Neural cell (in vitro differentiated cells): Measurements from ENCODE around the gene DOCK9. TPM values are rescaled to one million over a fixed set of nuclear protein-coding genes. Genes with fewer than 3 reads are reported as not detected.

Experiments
- H2AFZ ChIP-seq: fragments of 200-600, 300-800 bp; sonication (generic), shearing (Covaris generic); 2 replicates; pipeline ENCODE4 v1.6.0; 2014; ENCODE audit warnings: low read depth, mild to moderate bottlenecking, antibody characterized with exemption, low read length, moderate library complexity
- H3F3A ChIP-seq: fragments of 200-600 bp; shearing (Covaris generic); 2 replicates; pipeline ENCODE4 v1.6.1; 2016; ENCODE audit warnings: mild to moderate bottlenecking, moderate library complexity, mixed read lengths, antibody characterized with exemption, low read length; ENCODE audit not compliant: insufficient read depth, poor library complexity, severe bottlenecking
- H3K27ac ChIP-seq: fragments of 200-600, 300-800 bp; sonication (generic), shearing (Covaris generic); 2 replicates; pipeline ENCODE4 v1.5.1; 2014; ENCODE audit warnings: mild to moderate bottlenecking, low read length, moderate library complexity
- H3K27me3 ChIP-seq: fragments of 300-800, 200-600 bp; sonication (generic), shearing (Covaris generic); 2 replicates; pipeline ENCODE4 v1.6.0; 2014; ENCODE audit warnings: mild to moderate bottlenecking, low read depth, low read length, moderate library complexity; ENCODE audit not compliant: insufficient read depth
- H3K36me3 ChIP-seq: fragments of 300-800, 200-600 bp; sonication (generic), shearing (Covaris generic); 2 replicates; pipeline ENCODE4 v1.5.1; 2014; ENCODE audit warnings: mild to moderate bottlenecking, antibody characterized with exemption, low read length, moderate library complexity; ENCODE audit not compliant: insufficient read depth
- H3K4me2 ChIP-seq: fragments of 300-800, 200-600 bp; sonication (generic), shearing (Covaris generic); 2 replicates; pipeline ENCODE4 v1.6.0; 2014; ENCODE audit warnings: mild to moderate bottlenecking, low read length
- H3K4me3 ChIP-seq: fragments of 300-800, 200-600 bp; sonication (generic), shearing (Covaris generic); 2 replicates; pipeline ENCODE4 v1.5.1; 2014; ENCODE audit warnings: mild to moderate bottlenecking, low read length, moderate library complexity
- H3K79me2 ChIP-seq: fragments of 200-600 bp; shearing (Covaris generic); replicated peaks from 2 replicates; pipeline ENCODE4 v1.6.0; 2014; ENCODE audit warnings: mild to moderate bottlenecking, low read length, moderate library complexity; ENCODE audit not compliant: insufficient read depth
- H3K9ac ChIP-seq: fragments of 300-800, 200-600 bp; sonication (generic), shearing (Covaris generic); 2 replicates; pipeline ENCODE4 v1.6.1; 2016; ENCODE audit warnings: mild to moderate bottlenecking, low read length, mixed read lengths
- H3K9me2 ChIP-seq: fragments of 200-600 bp; shearing (Covaris generic); 2 replicates; pipeline ENCODE4 v1.6.1; 2016; ENCODE audit warnings: mild to moderate bottlenecking, low read length, mixed read lengths; ENCODE audit not compliant: insufficient read depth
- H3K9me3 ChIP-seq: fragments of 200-600, 300-800 bp; sonication (generic), shearing (Covaris generic); 2 replicates; pipeline ENCODE4 v1.6.1; 2016; ENCODE audit warnings: mild to moderate bottlenecking, mixed run types, low read length, moderate library complexity, mixed read lengths
- H4K20me1 ChIP-seq: fragments of 200-600 bp; shearing (Covaris generic); 2 replicates; pipeline ENCODE4 v1.6.1; 2016; ENCODE audit warnings: mild to moderate bottlenecking, mixed run types; ENCODE audit not compliant: insufficient read depth
- EP300 ChIP-seq: fragments of 450-650 bp; conservative IDR thresholded peaks from 2 replicates; pipeline ENCODE4 v1.6.1; 2014; ENCODE audit warnings: antibody characterized with exemption, mild to moderate bottlenecking, moderate library complexity; ENCODE audit not compliant: poor library complexity, severe bottlenecking
- EZH2 ChIP-seq: fragments of 200-600, 300-800 bp; shearing (Covaris generic), sonication (generic); IDR thresholded peaks from 2 replicates; pipeline ENCODE4 v1.6.1; 2014; ENCODE audit warnings: antibody characterized with exemption, low read length, borderline replicate concordance, mild to moderate bottlenecking; ENCODE audit not compliant: insufficient read depth, poor library complexity, severe bottlenecking
- MXI1 ChIP-seq: fragments of 450-650 bp; conservative IDR thresholded peaks from 2 replicates; pipeline ENCODE4 v1.6.1; 2014; ENCODE audit warnings: antibody characterized with exemption, mild to moderate bottlenecking; ENCODE audit not compliant: poor library complexity, severe bottlenecking
- POLR2AphosphoS5 ChIP-seq: IDR thresholded peaks from 2 replicates; pipeline ENCODE4 v1.6.1; 2012
- RAD21 ChIP-seq: fragments of 450-650 bp; conservative IDR thresholded peaks from 2 replicates; pipeline ENCODE4 v1.6.1; 2014; ENCODE audit warnings: antibody characterized with exemption, mild to moderate bottlenecking, moderate library complexity
- SMC3 ChIP-seq: fragments of 450-650 bp; conservative IDR thresholded peaks from 2 replicates; pipeline ENCODE4 v1.6.1; 2014; ENCODE audit warnings: antibody characterized with exemption, mild to moderate bottlenecking, moderate library complexity; ENCODE audit not compliant: poor library complexity
- TAF1 ChIP-seq: IDR thresholded peaks from 2 replicates; pipeline ENCODE4 v1.6.1; 2012; ENCODE audit warnings: low read depth
- polyA plus RNA-seq: library from polyadenylated mRNA; depleted of rRNA; stranded (reverse); fragments of >200 nt; gene quantifications from 2 replicates; pipeline ENCODE4 v1.2.3, GENCODE V29; 2014
- TF ChIP-seq, protein P1 (sequence below): IDR thresholded peaks from 2 replicates; pipeline ENCODE4 v1.6.1; 2012; ENCODE audit warnings: borderline replicate concordance
- TF ChIP-seq, protein P2 (sequence below): fragments of 450-650 bp; IDR thresholded peaks from 2 replicates; pipeline ENCODE4 v1.5.1; 2014; ENCODE audit warnings: antibody characterized with exemption, mild to moderate bottlenecking, moderate library complexity; ENCODE audit not compliant: poor library complexity, severe bottlenecking

Gene DOCK9
- polyA plus RNA-seq, 1 donor from 2014 or later = 11.4 TPM

DNA sequence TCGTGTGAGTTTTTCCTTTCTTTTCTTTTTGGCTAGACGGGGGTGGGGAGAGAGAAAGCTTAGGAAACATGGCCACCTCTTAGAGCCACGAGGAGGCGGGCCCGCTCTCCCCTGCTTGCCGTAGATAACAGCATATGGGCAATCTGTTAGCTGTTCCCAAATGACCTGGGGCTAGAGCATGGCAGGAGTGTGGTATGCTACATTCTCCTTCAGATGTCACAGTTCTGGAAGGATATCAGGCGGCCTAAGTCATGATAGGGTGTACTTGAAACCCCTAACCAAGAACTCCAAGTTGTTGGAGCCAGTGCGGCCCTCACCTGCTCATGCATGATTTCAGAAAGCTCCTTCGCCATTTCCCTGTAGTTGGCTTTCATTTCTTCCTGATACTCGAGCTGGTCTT, 181.1 kb downstream of the DOCK9 start:
- Histone ChIP-seq H3K9me3 (no peaks in the 10 kb centered on the region), H3K79me2 (no peaks in the 10 kb centered on the region), H3K36me3 (no peaks in the 10 kb centered on the region), H3K4me3 (no peak overlapping the region), H3K4me2 (no peak overlapping the region), H3K27ac (no peak overlapping the region), H2AFZ (no peak overlapping the region), H3K9ac (no peak overlapping the region), H3K27me3 (no peaks in the 10 kb centered on the region), H3F3A (no peaks in the 10 kb centered on the region), H4K20me1 (no peaks in the 10 kb centered on the region), H3K9me2 (no peaks in the 10 kb centered on the region)
- TF ChIP-seq, protein P1, sequence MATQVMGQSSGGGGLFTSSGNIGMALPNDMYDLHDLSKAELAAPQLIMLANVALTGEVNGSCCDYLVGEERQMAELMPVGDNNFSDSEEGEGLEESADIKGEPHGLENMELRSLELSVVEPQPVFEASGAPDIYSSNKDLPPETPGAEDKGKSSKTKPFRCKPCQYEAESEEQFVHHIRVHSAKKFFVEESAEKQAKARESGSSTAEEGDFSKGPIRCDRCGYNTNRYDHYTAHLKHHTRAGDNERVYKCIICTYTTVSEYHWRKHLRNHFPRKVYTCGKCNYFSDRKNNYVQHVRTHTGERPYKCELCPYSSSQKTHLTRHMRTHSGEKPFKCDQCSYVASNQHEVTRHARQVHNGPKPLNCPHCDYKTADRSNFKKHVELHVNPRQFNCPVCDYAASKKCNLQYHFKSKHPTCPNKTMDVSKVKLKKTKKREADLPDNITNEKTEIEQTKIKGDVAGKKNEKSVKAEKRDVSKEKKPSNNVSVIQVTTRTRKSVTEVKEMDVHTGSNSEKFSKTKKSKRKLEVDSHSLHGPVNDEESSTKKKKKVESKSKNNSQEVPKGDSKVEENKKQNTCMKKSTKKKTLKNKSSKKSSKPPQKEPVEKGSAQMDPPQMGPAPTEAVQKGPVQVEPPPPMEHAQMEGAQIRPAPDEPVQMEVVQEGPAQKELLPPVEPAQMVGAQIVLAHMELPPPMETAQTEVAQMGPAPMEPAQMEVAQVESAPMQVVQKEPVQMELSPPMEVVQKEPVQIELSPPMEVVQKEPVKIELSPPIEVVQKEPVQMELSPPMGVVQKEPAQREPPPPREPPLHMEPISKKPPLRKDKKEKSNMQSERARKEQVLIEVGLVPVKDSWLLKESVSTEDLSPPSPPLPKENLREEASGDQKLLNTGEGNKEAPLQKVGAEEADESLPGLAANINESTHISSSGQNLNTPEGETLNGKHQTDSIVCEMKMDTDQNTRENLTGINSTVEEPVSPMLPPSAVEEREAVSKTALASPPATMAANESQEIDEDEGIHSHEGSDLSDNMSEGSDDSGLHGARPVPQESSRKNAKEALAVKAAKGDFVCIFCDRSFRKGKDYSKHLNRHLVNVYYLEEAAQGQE = no peak
- TF ChIP-seq TAF1 (no peak), EZH2 (no peak), RAD21 (no peak), EP300 (no peak), POLR2AphosphoS5 (no peak), SMC3 (no peak), MXI1 (no peak)
- TF ChIP-seq, protein P2, sequence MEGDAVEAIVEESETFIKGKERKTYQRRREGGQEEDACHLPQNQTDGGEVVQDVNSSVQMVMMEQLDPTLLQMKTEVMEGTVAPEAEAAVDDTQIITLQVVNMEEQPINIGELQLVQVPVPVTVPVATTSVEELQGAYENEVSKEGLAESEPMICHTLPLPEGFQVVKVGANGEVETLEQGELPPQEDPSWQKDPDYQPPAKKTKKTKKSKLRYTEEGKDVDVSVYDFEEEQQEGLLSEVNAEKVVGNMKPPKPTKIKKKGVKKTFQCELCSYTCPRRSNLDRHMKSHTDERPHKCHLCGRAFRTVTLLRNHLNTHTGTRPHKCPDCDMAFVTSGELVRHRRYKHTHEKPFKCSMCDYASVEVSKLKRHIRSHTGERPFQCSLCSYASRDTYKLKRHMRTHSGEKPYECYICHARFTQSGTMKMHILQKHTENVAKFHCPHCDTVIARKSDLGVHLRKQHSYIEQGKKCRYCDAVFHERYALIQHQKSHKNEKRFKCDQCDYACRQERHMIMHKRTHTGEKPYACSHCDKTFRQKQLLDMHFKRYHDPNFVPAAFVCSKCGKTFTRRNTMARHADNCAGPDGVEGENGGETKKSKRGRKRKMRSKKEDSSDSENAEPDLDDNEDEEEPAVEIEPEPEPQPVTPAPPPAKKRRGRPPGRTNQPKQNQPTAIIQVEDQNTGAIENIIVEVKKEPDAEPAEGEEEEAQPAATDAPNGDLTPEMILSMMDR = no peak

DNA sequence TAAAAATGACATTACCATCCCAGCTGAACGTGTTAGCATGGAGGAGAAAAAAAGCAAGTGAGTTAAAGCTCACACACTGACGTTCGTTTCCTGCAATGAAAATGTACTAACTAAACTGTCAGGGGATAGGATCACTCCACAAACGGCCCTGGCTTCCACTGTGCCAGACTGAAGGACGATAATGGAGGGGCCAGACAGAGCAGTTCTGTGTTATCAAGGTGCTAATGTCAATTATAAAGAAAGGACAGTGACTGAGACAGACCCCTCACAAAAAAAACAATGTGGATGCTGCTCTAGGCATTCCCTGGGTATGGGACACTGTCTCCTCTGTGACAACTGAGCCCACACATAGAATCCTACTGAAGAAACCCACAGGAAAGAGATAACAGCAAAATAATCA, 181.7 kb downstream of the DOCK9 start:
- no peaks in the 10 kb centered on the region for H4K20me1 ChIP-seq
- no peak overlapping the region for H3K4me2 ChIP-seq
- no peaks in the 10 kb centered on the region for H3K36me3 ChIP-seq

DNA sequence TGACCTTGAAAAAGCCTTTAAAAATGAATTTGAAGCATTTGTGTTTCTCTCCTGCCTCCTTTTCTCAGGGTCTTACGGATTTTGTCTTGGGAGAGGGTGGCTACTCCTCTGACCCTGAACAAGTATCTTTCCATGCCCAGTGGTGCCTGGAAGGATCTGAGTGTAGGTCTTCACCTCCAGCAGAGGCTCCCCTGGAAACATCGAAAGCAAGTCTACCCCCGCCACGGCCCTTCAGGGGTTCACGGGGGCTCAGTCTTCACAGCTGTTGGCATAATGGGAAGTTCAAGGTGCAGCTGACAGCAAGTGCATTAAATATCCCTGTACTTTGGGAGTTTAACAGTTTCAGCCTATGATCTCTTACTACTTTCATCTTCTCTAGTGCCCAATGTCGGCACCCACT, 182.6 kb downstream of the DOCK9 start:
- no peaks in the 10 kb centered on the region for H3K9me3 ChIP-seq
- no peak for TF ChIP-seq RAD21
- TF ChIP-seq, protein P1 = no peak
- H3K9me2 ChIP-seq = no peaks in the 10 kb centered on the region
- no peaks in the 10 kb centered on the region for H3K79me2 ChIP-seq
- H3K9ac ChIP-seq = no peak overlapping the region
- no peaks in the 10 kb centered on the region for H3F3A ChIP-seq
- H3K36me3 ChIP-seq = no peaks in the 10 kb centered on the region
- H3K27ac ChIP-seq = no peak overlapping the region
- H3K27me3 ChIP-seq = no peaks in the 10 kb centered on the region
- H4K20me1 ChIP-seq = no peaks in the 10 kb centered on the region
- H2AFZ ChIP-seq = no peak overlapping the region
- no peak overlapping the region for H3K4me2 ChIP-seq
- H3K4me3 ChIP-seq = no peak overlapping the region

More for the DNA sequence above, 181.7 kb downstream of the DOCK9 start:
- Histone ChIP-seq H3K79me2 (no peaks in the 10 kb centered on the region), H3K9me3 (no peaks in the 10 kb centered on the region), H2AFZ (no peak overlapping the region), H3K27ac (no peak overlapping the region), H3K27me3 (no peaks in the 10 kb centered on the region), H3K4me3 (no peak overlapping the region), H3K9me2 (no peaks in the 10 kb centered on the region), H3K9ac (no peak overlapping the region), H3F3A (no peaks in the 10 kb centered on the region)
- TF ChIP-seq SMC3 = no peak
- no peak for TF ChIP-seq EP300
- no peak for TF ChIP-seq EZH2
- TF ChIP-seq TAF1 = no peak
- TF ChIP-seq MXI1 = no peak
